Smooth muscle cell of bladder (primary cell): ENCODE results near the gene LRFN3. TPM values are rescaled to one million over a fixed set of nuclear protein-coding genes. Genes with fewer than 3 reads are reported as not detected.

Source experiments
- total RNA-seq: library from RNA; depleted of rRNA; stranded (reverse); fragments of >200 nt; gene quantifications from 2 replicates; pipeline ENCODE4 v1.2.3, GENCODE V29; 2014

Gene LRFN3, protein sequence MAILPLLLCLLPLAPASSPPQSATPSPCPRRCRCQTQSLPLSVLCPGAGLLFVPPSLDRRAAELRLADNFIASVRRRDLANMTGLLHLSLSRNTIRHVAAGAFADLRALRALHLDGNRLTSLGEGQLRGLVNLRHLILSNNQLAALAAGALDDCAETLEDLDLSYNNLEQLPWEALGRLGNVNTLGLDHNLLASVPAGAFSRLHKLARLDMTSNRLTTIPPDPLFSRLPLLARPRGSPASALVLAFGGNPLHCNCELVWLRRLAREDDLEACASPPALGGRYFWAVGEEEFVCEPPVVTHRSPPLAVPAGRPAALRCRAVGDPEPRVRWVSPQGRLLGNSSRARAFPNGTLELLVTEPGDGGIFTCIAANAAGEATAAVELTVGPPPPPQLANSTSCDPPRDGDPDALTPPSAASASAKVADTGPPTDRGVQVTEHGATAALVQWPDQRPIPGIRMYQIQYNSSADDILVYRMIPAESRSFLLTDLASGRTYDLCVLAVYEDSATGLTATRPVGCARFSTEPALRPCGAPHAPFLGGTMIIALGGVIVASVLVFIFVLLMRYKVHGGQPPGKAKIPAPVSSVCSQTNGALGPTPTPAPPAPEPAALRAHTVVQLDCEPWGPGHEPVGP
- 1.00 and 2.4 TPM in 2 replicates for total RNA-seq

DNA sequence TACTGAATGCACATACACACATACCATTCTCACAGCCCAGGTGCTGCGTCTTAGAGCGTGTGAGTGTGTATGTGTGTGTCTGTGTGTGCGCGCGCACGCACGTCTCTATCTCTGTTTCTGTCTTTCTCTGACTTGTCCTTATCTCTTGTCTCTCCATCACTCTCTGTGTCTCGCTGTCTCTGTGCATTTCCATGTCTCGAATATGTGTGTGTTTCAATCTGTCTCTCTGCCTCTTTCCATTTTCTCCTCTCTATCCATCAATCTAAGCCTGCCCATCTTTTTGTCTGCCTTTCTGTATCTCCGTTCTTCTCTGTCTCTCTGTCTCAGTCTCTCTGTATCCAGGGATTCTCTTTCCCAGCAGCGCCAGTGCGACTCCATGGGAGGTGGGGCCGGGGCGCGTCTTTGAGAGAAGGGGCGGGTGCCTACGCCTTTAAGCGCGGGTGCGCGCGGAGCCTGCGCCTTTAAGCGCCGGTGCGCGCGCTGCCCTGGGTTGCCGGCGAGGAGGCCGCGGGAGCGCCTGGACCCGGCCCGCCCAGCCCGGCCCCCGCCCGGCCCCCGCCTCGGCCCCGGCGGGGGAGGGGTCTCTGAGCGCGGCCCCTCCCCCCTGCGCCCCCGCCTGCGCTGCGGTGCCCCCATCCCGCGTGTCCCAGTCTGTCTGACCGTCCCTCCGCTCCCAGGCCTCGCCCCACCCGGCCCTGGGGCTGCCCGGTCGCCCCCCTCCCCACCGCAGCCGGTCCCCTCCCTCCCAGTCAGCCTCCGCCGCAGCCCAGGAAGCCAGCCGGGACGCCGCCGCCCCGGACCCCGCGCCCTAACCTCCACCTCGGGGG, at the start of gene LRFN3:
Gene LRFN3 (plus strand): TSS at position 464 of the 827 bp plus-strand sequence. CDS start 3,052 bp downstream, outside the sequence.

DNA sequence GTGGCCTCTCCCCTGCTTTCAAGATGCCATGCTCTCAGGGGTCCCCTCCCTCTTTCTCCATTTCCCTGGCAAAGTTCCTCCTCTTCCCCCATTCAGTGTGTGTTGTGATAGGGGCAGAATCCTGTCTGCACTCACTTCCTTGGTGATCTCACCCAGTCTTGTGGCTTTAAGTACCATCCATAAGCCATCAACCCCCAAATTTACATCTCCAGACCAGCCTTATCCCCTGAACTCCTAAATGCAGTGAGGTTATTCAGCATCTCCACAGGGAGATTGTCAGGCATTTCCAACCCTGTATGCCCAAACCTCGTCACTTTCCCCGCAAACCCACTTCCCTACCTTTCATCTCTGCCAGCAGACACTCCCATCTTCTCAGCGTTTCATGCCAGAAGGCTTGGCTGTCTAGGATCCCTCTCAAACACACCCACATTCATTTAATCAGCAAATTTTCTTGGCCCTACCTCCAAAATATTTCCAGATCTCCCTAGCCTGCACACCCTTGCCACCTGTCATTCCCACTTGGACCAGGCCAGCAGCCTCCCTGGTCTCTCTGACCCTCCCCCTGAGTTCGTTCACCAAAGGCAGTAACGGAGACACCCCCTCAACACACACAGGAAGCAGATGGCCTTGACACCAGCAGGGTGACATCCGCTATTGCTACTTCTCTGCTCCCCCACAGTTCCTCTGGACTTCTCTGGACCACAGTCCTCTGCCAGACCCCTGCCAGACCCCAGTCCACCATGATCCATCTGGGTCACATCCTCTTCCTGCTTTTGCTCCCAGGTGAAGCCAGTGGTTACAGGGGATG, 34.1 kb upstream of the LRFN3 start, which contains the start of gene HCST:
Gene HCST (plus strand): TSS at position 676 of the 808 bp plus-strand sequence. CDS start 65 bp downstream, at position 741.

DNA sequence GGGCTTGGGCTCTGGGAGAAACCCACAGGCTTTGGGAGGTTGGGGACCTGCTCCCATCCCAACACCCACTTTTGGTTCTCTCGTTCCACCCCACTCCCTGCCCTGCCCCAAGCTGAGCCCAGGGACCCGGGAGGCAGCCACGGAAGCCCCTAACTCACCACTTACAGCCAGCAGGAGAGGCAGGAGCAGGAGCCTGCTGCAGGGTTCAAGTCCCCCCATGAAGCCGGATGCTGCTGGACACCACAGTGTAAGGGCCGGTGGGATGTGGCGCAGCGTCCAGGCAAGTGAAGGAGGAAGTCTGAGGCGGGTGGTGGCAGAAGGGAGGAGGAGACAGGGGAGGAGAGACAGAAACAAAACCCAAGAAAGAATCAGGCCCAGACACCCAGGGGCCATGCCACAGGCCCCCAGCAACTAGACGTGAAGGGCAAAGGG, 28.1 kb upstream of the LRFN3 start, which contains the start of gene TYROBP:
Gene TYROBP (minus strand): TSS at position 286 of the 432 bp plus-strand sequence. CDS start 67 bp downstream, at position 219.

Other genes with a start within 250 kb of the LRFN3 start
- not detected in 2 replicates for gene ZBTB32, start 231.8 kb upstream of the LRFN3 start, total RNA-seq
- 2.6 and 4.2 TPM in 2 replicates for gene KMT2B, start 218.4 kb upstream of the LRFN3 start, total RNA-seq
- gene IGFLR1, start 193.9 kb upstream of the LRFN3 start, total RNA-seq: 1.00 and 1.8 TPM in 2 replicates
- gene U2AF1L4, start 191.0 kb upstream of the LRFN3 start, total RNA-seq: 5.5 and 7.8 TPM in 2 replicates
- 13.5 and 14.0 TPM in 2 replicates for gene PSENEN, start 190.7 kb upstream of the LRFN3 start, total RNA-seq
- 7.4 and 10.1 TPM in 2 replicates for gene LIN37, start 187.8 kb upstream of the LRFN3 start, total RNA-seq
- gene HSPB6, start 179.3 kb upstream of the LRFN3 start, total RNA-seq: 50.3 and 88.4 TPM in 2 replicates
- 2.5 and 3.3 TPM in 2 replicates for gene PROSER3, start 178.2 kb upstream of the LRFN3 start, total RNA-seq
- 1.00 and 1.3 TPM in 2 replicates for gene ARHGAP33, start 160.8 kb upstream of the LRFN3 start, total RNA-seq
- gene PRODH2, start 123.5 kb upstream of the LRFN3 start, total RNA-seq: not detected in 2 replicates
- not detected in 2 replicates for gene NPHS1, start 83.9 kb upstream of the LRFN3 start, total RNA-seq
- not detected in 2 replicates for gene KIRREL2, start 79.5 kb upstream of the LRFN3 start, total RNA-seq
- gene APLP1, start 67.8 kb upstream of the LRFN3 start, total RNA-seq: 1.7 and 3.9 TPM in 2 replicates
- 2.7 and 3.8 TPM in 2 replicates for gene NFKBID, start 35.8 kb upstream of the LRFN3 start, total RNA-seq
- gene HCST, start 33.8 kb upstream of the LRFN3 start, total RNA-seq: 1.00 and 2.8 TPM in 2 replicates
- gene TYROBP, start 28.1 kb upstream of the LRFN3 start, total RNA-seq: not detected in 2 replicates
- 12.1 and 14.5 TPM in 2 replicates for gene SDHAF1, start 58.8 kb downstream of the LRFN3 start, total RNA-seq
- gene SYNE4, start 72.4 kb downstream of the LRFN3 start, total RNA-seq: 0.09 and 0.28 TPM in 2 replicates
- gene ALKBH6, start 77.8 kb downstream of the LRFN3 start, total RNA-seq: 13.7 and 16.7 TPM in 2 replicates
- gene CLIP3, start 96.5 kb downstream of the LRFN3 start, total RNA-seq: 7.8 and 11.9 TPM in 2 replicates
- gene THAP8, start 117.9 kb downstream of the LRFN3 start, total RNA-seq: 1.8 and 4.3 TPM in 2 replicates
- 0.55 and 0.85 TPM in 2 replicates for gene WDR62, start 118.5 kb downstream of the LRFN3 start, total RNA-seq
- gene OVOL3, start 174.8 kb downstream of the LRFN3 start, total RNA-seq: not detected in 2 replicates
- 90.0 and 102 TPM in 2 replicates for gene POLR2I, start 178.5 kb downstream of the LRFN3 start, total RNA-seq
- gene TBCB, start 179.1 kb downstream of the LRFN3 start, total RNA-seq: 196 and 210 TPM in 2 replicates
- gene CAPNS1, start 203.7 kb downstream of the LRFN3 start, total RNA-seq: 364 and 384 TPM in 2 replicates
- 45.4 and 90.6 TPM in 2 replicates for gene COX7A1, start 216.1 kb downstream of the LRFN3 start, total RNA-seq